ENCODE measurements around the gene DZIP1.

Gene DZIP1

DNA sequence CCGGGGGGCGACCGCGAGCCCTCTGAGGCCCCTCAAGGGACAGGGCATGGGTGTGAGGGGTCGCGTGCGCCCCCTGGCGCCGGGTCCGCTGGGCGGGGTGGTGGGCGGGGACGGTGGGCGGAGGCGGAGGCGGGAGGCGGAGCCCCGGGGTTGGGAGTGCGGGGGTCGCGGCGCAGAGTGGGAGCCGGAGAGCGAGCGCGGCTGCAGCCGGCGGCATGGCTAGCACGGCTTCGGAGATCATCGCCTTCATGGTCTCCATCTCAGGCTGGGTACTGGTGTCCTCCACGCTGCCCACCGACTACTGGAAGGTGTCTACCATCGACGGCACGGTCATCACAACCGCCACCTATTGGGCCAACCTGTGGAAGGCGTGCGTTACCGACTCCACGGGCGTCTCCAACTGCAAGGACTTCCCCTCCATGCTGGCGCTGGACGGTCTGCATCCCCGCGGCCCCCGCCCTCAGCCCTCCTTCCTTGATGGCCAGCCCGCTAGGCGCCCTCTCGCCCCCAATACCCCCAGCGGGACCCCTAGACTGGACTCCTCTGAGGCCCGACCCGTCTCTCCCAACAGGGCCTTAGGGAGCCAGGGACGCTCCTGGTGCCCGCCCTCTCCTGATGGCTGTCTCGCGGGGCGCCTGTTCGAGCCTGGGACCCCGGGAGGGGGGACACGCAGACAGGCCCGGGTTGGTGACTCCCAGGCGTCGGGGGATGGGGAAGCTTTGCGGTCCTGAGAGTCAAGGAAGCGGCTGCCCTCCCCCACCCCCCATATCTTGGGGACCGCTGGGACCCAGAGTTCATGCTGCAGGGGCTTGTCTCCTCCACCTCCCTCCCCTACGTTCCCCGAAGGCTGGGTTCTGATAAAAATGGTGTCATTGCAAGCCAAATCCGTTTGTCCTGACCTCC is 91.7 kb downstream of the DZIP1 start, which contains the start of gene CLDN10:
CLDN10 (plus strand) TSS at position 182 of the 903 bp plus-strand sequence; CDS start at position 216, 34 bp downstream.
- no peak for DNase-seq (ENCODE audit: low read depth)
- TF ChIP-seq, protein P1, sequence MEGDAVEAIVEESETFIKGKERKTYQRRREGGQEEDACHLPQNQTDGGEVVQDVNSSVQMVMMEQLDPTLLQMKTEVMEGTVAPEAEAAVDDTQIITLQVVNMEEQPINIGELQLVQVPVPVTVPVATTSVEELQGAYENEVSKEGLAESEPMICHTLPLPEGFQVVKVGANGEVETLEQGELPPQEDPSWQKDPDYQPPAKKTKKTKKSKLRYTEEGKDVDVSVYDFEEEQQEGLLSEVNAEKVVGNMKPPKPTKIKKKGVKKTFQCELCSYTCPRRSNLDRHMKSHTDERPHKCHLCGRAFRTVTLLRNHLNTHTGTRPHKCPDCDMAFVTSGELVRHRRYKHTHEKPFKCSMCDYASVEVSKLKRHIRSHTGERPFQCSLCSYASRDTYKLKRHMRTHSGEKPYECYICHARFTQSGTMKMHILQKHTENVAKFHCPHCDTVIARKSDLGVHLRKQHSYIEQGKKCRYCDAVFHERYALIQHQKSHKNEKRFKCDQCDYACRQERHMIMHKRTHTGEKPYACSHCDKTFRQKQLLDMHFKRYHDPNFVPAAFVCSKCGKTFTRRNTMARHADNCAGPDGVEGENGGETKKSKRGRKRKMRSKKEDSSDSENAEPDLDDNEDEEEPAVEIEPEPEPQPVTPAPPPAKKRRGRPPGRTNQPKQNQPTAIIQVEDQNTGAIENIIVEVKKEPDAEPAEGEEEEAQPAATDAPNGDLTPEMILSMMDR (IDR thresholded peaks at IDR 0.05; ENCODE audit: insufficient read depth, low read depth, low read length, missing control alignments): peak; percentile 11
- H3K4me3 ChIP-seq (ENCODE audit: low read depth, low read length): no peak within 1 kb of the TSS

DNA sequence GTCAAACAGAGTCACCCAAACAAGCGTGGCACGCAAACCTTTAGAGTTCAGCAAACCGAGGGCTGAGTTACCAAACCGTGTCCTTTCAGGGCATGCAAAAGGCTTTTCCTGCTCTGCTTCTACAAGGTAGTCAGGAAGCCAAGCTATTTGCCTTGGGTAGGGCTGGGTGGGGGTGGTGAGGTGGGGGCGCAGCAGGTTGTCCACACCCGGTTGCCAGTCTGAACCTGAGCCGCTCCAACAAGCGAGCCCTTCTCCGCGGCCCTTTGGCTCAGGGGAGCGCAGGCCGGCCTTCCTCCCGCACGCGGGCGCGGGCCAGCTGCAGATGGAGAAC is 92.3 kb downstream of the DZIP1 start:
- DNase-seq (ENCODE audit: low read depth): no peak
- TF ChIP-seq, protein P1 (IDR thresholded peaks at IDR 0.05; ENCODE audit: insufficient read depth, low read depth, low read length, missing control alignments): no peak
- no peak overlapping the region for H3K4me3 ChIP-seq (ENCODE audit: low read depth, low read length)

DNA sequence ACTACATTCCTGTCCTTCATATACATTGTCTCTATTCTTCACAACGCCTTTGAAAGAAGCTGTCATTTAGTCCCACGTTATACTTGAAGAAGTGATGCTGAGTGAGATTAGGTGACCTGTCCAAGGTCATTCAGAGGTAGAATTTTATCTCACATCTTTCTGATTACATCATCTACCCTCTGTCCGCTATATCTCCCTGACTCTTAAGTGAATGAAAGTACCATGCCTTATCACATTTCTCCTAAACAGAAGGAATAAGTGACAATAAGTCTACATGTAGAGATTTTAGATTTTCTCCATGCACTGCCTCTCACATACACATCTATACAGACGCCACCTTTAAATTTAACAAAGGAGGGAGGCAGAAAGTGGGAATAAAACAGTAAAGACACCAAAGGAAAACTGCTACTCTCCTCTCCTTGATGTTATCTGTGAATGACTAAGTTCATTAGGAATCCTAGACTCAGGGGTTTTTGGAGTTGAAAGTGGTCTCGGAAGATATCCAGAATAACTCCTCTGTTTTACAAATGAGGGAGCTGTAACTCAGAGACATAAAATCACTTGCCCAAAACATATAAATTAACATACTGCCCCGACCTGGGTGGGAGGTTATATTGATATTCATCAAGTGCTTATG is 96.9 kb downstream of the DZIP1 start:
- no peak overlapping the region for H3K4me3 ChIP-seq (ENCODE audit: low read depth, low read length)
- TF ChIP-seq, protein P1 (IDR thresholded peaks at IDR 0.05; ENCODE audit: insufficient read depth, low read depth, low read length, missing control alignments): no peak
- DNase-seq (ENCODE audit: low read depth): no peak

DNA sequence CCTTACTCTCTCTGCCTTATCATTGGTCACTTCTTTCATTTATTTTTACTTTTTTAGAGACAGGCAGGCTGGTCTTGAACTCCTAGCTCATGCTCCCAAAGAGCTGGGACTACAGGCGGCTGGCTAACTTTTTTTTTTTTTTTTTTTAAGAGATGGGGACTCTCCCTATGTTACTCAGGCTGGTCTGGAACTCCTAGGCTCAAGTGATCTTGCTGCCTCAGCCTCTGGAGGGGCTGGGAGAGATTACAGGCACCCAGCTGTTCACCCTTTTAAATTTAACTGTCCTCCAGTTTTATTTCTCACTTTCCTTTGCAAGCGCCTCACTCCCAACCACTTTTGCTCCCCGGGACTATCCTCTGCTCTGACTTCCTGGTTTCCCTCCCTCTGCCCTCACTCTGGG is 97.6 kb downstream of the DZIP1 start:
- TF ChIP-seq, protein P1 (IDR thresholded peaks at IDR 0.05; ENCODE audit: insufficient read depth, low read depth, low read length, missing control alignments): no peak
- no peak for DNase-seq (ENCODE audit: low read depth)
- H3K4me3 ChIP-seq (ENCODE audit: low read depth, low read length): no peak overlapping the region

DNA sequence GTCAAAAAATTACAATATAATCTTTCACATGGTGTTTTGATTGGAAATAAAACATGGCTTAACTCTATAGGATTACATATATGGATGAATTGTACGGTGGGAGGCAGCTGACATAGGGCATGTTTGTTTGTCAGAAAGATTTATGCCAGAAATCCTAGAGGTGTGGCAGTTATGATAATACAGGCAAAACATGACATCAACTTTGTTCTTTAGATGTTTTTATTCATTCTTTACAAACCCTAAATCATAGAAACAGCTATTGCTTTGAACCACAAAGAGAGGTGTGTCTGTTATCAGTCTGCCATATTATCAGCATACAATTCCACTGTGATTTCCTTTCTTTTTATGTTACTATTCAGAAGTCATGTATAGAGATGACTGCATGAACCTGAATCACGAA is 100.2 kb downstream of the DZIP1 start:
- no peak overlapping the region for H3K4me3 ChIP-seq (ENCODE audit: low read depth, low read length)
- TF ChIP-seq, protein P1 (IDR thresholded peaks at IDR 0.05; ENCODE audit: insufficient read depth, low read depth, low read length, missing control alignments): no peak
- DNase-seq (ENCODE audit: low read depth): no peak

DNA sequence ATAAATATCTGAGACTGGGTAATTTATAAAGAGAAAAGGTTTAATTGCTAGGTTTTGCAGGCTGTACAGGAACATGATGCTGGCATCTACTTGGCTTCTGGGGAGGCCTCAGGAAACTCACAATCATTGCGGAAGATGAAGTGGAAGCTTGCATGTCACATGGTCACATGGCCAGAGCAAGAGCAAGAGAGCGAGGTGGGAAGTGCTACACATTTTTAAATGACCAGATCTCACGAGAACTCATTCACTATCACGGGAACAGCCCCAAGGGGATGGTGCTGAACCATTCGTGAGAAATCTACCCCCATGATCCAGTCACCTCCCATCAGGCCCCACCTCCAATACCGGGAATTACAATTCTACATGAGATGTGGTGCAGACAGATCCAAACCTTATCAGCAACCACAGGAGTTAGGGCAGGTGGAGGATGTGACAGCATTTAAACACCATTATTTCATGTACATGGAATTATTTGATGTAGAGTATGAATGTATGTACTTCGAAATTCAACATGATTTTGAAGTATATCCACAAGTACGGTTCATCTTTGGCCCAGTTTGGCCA is 102.5 kb downstream of the DZIP1 start:
- no peak for DNase-seq (ENCODE audit: low read depth)
- TF ChIP-seq, protein P1 (IDR thresholded peaks at IDR 0.05; ENCODE audit: insufficient read depth, low read depth, low read length, missing control alignments): no peak
- H3K4me3 ChIP-seq (ENCODE audit: low read depth, low read length): no peak overlapping the region
